ENCODE data around the gene CLDND1. TPM values are rescaled to one million over a fixed set of nuclear protein-coding genes. Genes with fewer than 3 reads are reported as not detected.

CLDND1 gene
- total RNA-seq, 2 experiments from 2014 or later, result 153 to 171 TPM

DNA sequence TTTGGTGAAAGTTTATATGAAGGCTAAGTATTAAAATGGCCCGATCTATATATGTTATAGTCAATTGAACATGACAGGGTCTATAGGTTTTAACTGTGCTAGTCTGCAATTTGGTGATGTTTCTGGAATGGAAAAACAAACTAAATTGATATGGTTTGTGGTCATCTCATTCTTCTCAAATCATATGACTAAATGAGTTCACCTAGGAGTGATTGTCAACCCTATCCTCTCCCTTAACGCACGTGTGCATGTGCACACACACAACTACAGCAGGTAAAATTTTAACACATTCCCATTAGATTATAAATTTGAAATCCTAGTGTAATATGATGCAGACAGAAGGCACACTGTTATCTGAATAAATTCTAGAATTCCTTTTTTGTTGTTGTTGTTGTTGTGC lies 9.0 kb downstream of the CLDND1 start:
- Mint-ChIP-seq H3K9me3 (ENCODE audit: low read depth) (no peaks in the 10 kb centered on the region), H3K27me3 (no peaks in the 10 kb centered on the region), H3K4me3 (no peak overlapping the region), H3K36me3 (ENCODE audit: low read depth) (peaks cover 59% of the 10 kb centered on the region), H3K27ac (peak overlapping the region; percentile 37), H3K4me1 (peaks cover 38% of the 10 kb centered on the region)
- CTCF ChIA-PET, result interaction anchor here (0.6 kb wide), 1 partner anchor 10 kb away, joined by 3 read pairs; no protein-coding TSS in a partner anchor
- POLR2A ChIA-PET, result interaction anchor here (0.7 kb wide), 1 partner anchor 9 kb away, joined by 3 read pairs; the partner anchor contains the start of gene CLDND1
- ATAC-seq, result peak; percentile 34
- intact Hi-C loops (cut with DNase I, micrococcal nuclease), result no loop called here
- DNase-seq, result no peak

DNA sequence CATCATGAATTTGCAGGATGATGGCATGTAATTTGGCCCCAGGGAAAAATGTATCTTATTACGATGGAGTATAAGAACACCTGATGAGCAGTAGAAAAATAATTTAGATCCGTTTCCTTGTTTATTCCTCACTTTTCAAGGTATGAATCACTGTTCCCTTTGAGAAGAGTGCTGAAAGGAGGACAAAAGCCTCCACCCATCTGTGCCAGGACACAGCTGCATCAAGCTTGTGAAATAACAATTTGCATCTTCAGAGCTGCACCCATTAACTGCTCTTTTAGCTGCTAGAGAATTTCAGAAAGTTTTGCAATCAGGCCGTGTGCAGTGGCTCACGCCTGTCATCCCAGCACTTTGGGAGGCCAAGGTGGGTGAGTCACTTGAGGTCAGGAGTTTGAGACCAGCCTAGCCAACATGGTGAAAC lies 9.6 kb downstream of the CLDND1 start:
- DNase-seq (peak; percentile 46), ATAC-seq (peak; percentile 58)
- intact Hi-C loops (cut with DNase I, micrococcal nuclease), result no loop called here
- Mint-ChIP-seq H3K9me3 (ENCODE audit: low read depth) (no peaks in the 10 kb centered on the region), H3K27ac (no peak overlapping the region), H3K36me3 (ENCODE audit: low read depth) (peaks cover 59% of the 10 kb centered on the region), H3K4me1 (peaks cover 37% of the 10 kb centered on the region), H3K4me3 (no peak overlapping the region), H3K27me3 (no peaks in the 10 kb centered on the region)
- CTCF ChIA-PET, result no interaction called here
- POLR2A ChIA-PET, result no interaction called here

DNA sequence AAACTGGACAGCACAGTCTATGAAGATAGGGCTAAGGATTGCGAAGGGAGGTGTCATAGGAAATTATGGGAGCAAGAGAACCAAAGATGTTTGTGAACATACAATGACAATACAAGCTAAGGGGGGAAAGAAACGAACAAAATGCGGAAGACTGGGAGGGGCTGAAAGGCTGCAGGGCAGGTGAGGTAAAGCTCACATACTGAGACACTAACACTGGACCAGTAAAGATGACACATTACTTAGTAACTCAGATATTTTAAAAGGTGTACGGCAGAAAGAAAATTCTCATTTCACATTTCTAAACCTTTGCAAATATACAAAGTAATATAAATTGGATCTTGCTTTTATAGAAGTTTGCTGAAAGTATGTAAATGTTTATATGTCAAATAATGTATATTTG lies 10.1 kb downstream of the CLDND1 start:
- ChIA-PET POLR2A (no interaction called here), CTCF (no interaction called here)
- H3K4me1 Mint-ChIP-seq, result peaks cover 33% of the 10 kb centered on the region

DNA sequence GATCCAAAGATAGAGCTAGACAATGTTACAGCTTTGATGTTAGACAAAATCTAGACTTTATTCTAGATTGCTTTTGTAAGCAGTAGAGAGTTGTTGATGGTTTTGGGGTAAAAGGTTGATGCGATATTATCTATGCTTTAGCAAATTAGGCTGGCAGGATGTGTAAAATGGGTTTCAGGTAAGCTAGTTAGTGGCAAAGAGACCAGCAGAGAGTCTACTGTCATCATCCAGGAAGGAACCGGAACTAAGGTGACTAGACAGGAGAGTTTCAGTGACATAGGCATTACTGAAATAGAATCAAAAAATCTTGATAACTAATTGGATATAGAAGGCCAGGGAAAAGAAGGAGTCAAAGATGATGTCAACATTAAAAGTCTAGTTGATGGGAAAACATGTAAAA lies 14.1 kb downstream of the CLDND1 start:
- H3K36me3 Mint-ChIP-seq (ENCODE audit: low read depth), result peaks cover 44% of the 10 kb centered on the region
- DNase-seq, result no peak
- H3K27ac Mint-ChIP-seq, result no peak overlapping the region
- ChIA-PET CTCF (interaction anchor here (1.0 kb wide), 1 partner anchor 64 kb away, joined by 3 read pairs; no protein-coding TSS in a partner anchor), POLR2A (no interaction called here)
- H3K4me1 Mint-ChIP-seq, result peaks cover 13% of the 10 kb centered on the region
- H3K9me3 Mint-ChIP-seq (ENCODE audit: low read depth), result no peaks in the 10 kb centered on the region
- no peak for ATAC-seq
- no peak overlapping the region for H3K4me3 Mint-ChIP-seq
- H3K27me3 Mint-ChIP-seq, result no peaks in the 10 kb centered on the region
- intact Hi-C loops (cut with DNase I, micrococcal nuclease), result no loop called here

More for the DNA sequence above, 10.1 kb downstream of the CLDND1 start:
- intact Hi-C loops (cut with DNase I, micrococcal nuclease), result no loop called here
- Mint-ChIP-seq H3K27me3 (no peaks in the 10 kb centered on the region), H3K4me3 (no peak overlapping the region), H3K9me3 (ENCODE audit: low read depth) (no peaks in the 10 kb centered on the region), H3K27ac (no peak overlapping the region), H3K36me3 (ENCODE audit: low read depth) (peaks cover 58% of the 10 kb centered on the region)
- DNase-seq (no peak), ATAC-seq (no peak)

DNA sequence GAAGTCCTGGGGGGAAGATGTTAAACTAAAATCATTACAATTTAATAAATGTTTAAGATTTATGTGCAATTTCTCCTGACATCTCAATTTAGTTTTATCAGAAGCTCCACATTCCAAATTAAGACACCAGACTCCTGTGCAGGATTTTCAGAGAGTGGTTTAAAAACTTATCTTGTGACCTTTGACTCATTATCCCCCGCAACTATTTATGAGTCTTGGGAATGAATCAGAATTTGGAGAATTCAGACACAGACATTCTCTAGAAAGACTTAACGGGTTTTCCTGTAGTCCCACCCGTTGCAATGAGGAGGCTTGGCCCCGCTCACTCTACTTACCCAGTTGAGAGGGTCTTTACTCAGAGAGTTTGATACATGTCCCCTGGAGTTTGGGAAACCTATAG lies 18.2 kb downstream of the CLDND1 start:
- H3K4me1 Mint-ChIP-seq, result peaks cover 22% of the 10 kb centered on the region
- intact Hi-C loops (cut with DNase I, micrococcal nuclease), result no loop called here
- H3K27ac Mint-ChIP-seq, result no peak overlapping the region
- ATAC-seq (no peak), DNase-seq (no peak)
- H3K36me3 Mint-ChIP-seq (ENCODE audit: low read depth), result peaks cover 26% of the 10 kb centered on the region
- H3K4me3 Mint-ChIP-seq, result no peak overlapping the region
- no peaks in the 10 kb centered on the region for H3K9me3 Mint-ChIP-seq (ENCODE audit: low read depth)
- ChIA-PET POLR2A (no interaction called here), CTCF (no interaction called here)
- no peaks in the 10 kb centered on the region for H3K27me3 Mint-ChIP-seq

DNA sequence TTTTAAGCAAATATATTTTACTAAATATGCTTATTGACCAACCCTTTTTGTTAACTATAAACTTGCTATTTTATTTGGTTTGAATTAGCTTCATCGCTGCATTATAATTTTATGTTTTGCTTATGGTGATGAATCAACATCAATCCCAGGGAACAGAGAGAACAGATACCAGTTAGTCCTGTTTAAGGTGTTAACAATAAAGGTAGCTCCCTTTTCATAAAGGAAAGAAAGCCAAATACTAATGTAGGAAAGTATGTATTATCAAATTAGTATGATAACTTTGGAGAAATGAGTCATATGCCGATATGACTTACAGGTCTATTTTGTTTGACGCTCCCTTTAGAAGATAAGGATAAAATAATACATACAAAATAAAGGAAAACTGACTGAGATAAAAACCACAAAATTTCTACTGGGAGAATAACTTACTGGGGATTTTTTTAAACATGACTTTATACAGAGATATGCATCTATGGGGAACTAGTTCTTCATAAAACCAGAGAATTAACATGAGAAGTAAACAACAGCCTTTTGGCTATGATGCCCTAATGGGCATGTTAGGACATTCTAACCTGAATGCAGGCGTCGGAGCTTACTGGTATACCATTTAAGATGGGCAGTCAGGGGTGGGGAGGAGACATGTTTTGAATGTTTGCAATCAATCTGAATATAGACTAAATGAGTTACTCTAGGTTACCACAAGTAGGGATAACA lies 20.7 kb downstream of the CLDND1 start:
- intact Hi-C loops (cut with DNase I, micrococcal nuclease), result no loop called here
- Mint-ChIP-seq H3K36me3 (ENCODE audit: low read depth) (peaks cover 16% of the 10 kb centered on the region), H3K27ac (no peak overlapping the region), H3K4me1 (peaks cover 15% of the 10 kb centered on the region), H3K4me3 (no peak overlapping the region), H3K9me3 (ENCODE audit: low read depth) (no peaks in the 10 kb centered on the region), H3K27me3 (peaks cover 2% of the 10 kb centered on the region)
- ChIA-PET POLR2A (no interaction called here), CTCF (interaction anchor here (0.6 to 1.5 kb wide), 2 partner anchors 14 to 103 kb away, joined by 3 read pairs; no protein-coding TSS in a partner anchor)
- DNase-seq, result no peak
- no peak for ATAC-seq

DNA sequence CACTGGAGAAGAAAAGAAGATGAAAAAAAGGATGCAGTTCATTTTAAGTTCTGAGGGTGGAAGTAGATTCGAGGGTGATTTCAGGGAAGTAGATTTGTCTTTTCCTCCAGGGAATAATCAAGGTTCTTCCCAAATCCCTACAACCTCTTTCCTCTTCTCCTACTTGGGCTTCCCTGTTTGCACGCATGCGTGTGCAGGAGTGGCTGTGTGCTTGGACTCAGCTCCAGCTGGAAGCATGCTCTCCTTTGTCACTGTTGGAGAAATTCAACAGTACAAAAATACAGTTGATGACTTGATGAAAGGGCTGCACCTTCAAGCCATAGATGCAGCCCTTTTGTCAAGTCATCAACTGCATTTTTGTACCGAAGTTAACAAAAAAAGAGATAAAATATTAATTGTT lies 21.4 kb downstream of the CLDND1 start:
- Mint-ChIP-seq H3K4me3 (no peak overlapping the region), H3K36me3 (ENCODE audit: low read depth) (peaks cover 10% of the 10 kb centered on the region), H3K27me3 (peaks cover 2% of the 10 kb centered on the region), H3K27ac (no peak overlapping the region), H3K9me3 (ENCODE audit: low read depth) (no peaks in the 10 kb centered on the region), H3K4me1 (peaks cover 15% of the 10 kb centered on the region)
- CTCF ChIA-PET, result interaction anchor here (0.6 to 1.5 kb wide), 2 partner anchors 13 to 104 kb away, joined by 3 read pairs; no protein-coding TSS in a partner anchor
- POLR2A ChIA-PET, result no interaction called here
- intact Hi-C loops (cut with DNase I, micrococcal nuclease), result no loop called here
- DNase-seq (no peak), ATAC-seq (no peak)

DNA sequence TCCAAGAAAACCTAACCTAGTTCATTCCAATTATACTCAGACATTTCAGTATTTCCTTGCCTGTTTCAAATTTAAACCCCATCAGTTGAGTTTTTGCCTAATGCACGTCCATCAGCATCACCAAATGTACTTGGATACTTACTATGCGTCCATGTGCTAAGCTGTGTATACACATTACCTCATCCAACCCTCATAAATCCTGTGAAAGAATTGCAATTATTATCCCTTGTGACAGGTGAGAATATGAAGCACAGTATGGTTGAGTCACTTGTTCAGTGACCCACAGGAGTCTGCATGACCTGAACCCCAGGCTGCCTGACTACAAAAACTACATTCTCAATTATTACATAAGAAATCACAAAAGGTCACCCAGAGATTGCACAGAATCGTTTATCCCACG lies 22.7 kb downstream of the CLDND1 start:
- intact Hi-C loops (cut with DNase I, micrococcal nuclease), result no loop called here
- Mint-ChIP-seq H3K4me3 (no peak overlapping the region), H3K9me3 (ENCODE audit: low read depth) (no peaks in the 10 kb centered on the region), H3K27me3 (peaks cover 3% of the 10 kb centered on the region), H3K27ac (no peak overlapping the region), H3K36me3 (ENCODE audit: low read depth) (peaks cover 4% of the 10 kb centered on the region), H3K4me1 (peaks cover 15% of the 10 kb centered on the region)
- ChIA-PET CTCF (interaction anchor here (0.7 kb wide), 1 partner anchor 171 kb away, joined by 3 read pairs; no protein-coding TSS in a partner anchor), POLR2A (no interaction called here)
- DNase-seq, result no peak
- ATAC-seq, result no peak

DNA sequence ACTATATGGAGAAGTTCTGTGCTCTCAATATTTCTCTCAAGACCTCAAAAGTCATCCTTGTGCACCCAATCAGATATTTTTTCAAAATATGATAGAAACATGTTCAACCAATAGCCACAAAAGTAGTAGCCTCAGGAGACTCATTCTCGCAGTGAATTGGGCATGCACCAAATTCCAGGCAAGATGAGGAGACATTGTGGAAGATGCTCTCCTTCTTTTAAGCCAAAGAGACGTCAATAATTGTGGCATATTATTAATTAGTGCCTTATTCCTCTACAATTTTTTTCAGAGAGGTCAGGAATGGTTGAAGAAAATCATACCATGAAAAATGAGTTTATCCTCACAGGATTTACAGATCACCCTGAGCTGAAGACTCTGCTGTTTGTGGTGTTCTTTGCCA lies 25.3 kb downstream of the CLDND1 start, which contains the start of gene OR5K2:
Gene OR5K2, plus strand, starts transcription at position 301 of the 400 bp plus-strand sequence. Its CDS starts 0 bp downstream, at position 301.
- Mint-ChIP-seq H3K36me3 (ENCODE audit: low read depth) (no peaks in the 10 kb centered on the region), H3K27me3 (peaks cover 5% of the 10 kb centered on the region), H3K4me3 (no peak within 1 kb of the TSS), H3K9me3 (ENCODE audit: low read depth) (no peaks in the 10 kb centered on the region), H3K27ac (no peak within 1 kb of the TSS), H3K4me1 (peaks cover 4% of the 10 kb centered on the region)
- DNase-seq (no peak), ATAC-seq (no peak)
- intact Hi-C loops (cut with DNase I, micrococcal nuclease), result no loop called here
- POLR2A ChIA-PET, result no interaction called here
- CTCF ChIA-PET, result interaction anchor here (0.9 kb wide), 1 partner anchor 9 kb away, joined by 3 read pairs; no protein-coding TSS in a partner anchor

DNA sequence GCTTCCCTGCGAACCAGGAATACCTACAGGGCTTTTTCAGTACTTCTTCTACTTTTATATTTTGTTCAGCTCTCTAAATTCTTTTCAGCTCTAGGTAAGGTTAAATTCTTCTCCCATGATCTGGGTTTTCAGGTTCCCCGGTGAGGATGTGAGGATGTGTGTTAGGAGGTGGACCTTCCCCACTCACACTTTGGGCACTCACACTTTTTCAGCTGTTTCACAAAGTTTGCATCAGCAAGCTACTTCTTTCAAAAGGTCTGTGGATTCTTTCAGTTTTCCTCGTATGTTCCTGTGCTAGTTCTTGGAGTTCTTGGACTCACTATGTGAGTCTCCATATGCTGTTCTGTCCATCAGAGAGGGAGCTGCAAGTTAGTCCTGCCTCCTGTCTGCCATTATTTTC lies 39.1 kb downstream of the CLDND1 start:
- intact Hi-C loops (cut with DNase I, micrococcal nuclease), result no loop called here
- Mint-ChIP-seq H3K36me3 (ENCODE audit: low read depth) (peaks cover 4% of the 10 kb centered on the region), H3K27me3 (peaks cover 15% of the 10 kb centered on the region), H3K4me3 (no peak overlapping the region), H3K27ac (no peak overlapping the region), H3K4me1 (no peaks in the 10 kb centered on the region), H3K9me3 (ENCODE audit: low read depth) (peaks cover 33% of the 10 kb centered on the region)
- ChIA-PET CTCF (no interaction called here), POLR2A (no interaction called here)
- DNase-seq (no peak), ATAC-seq (no peak)

DNA sequence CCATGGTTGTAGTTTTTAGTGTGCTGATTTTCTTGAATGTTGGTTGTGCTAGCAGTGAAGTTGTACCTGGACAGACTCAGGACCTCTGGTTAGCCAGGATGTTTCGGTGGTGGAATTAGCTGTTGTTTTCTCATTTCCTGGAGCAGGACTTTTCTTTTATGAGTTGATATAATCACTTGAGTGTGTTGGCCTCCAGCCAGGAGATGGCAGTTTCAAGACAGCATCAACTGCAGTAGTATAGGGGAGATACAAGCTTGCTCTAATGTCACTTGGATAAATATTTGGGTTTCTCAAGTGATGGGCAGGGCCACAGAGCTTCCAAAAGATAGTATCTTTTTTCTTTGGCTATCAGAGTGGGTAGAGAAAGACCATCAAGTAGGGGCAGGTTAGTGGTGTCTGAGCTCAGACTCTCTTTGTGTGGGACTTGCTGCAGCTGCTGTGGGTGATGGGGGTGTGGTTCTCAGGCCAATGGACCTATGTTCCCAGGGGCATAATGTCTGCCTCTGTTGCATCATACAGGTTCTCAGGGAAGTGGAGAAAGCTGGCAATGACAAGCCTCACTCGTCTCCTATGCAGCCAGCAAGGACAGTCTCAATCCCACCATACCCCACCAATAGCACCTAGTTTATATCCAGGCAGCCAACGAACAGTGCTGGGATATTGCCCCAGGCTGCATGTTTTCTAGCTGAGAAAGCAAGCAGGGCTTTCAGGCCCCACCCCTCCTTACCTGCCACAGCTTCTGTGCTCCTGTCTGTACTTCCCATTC lies 39.8 kb downstream of the CLDND1 start:
- ChIA-PET POLR2A (no interaction called here), CTCF (interaction anchor here (0.8 kb wide), 1 partner anchor 20 kb away, joined by 3 read pairs; the partner anchor contains the start of gene OR5K1)
- H3K9me3 Mint-ChIP-seq (ENCODE audit: low read depth), result peaks cover 27% of the 10 kb centered on the region
- H3K27me3 Mint-ChIP-seq, result peaks cover 10% of the 10 kb centered on the region
- no peak for DNase-seq
- peaks cover 3% of the 10 kb centered on the region for H3K36me3 Mint-ChIP-seq (ENCODE audit: low read depth)
- ATAC-seq, result no peak
- H3K27ac Mint-ChIP-seq, result no peak overlapping the region
- intact Hi-C loops (cut with DNase I, micrococcal nuclease), result no loop called here
- H3K4me3 Mint-ChIP-seq, result no peak overlapping the region
- H3K4me1 Mint-ChIP-seq, result no peaks in the 10 kb centered on the region

Data from activated CD4-positive, alpha-beta T cell treated with anti-CD3 and anti-CD28 coated beads for 36 hours (primary cell).